ENCODE results near the gene C1QBP.
"Not testable (repeated sequence)": the region's sequence is repeated elsewhere in the genome, so short reads cannot be mapped to it uniquely, and the experiment has no call there.

The C1QBP gene, protein sequence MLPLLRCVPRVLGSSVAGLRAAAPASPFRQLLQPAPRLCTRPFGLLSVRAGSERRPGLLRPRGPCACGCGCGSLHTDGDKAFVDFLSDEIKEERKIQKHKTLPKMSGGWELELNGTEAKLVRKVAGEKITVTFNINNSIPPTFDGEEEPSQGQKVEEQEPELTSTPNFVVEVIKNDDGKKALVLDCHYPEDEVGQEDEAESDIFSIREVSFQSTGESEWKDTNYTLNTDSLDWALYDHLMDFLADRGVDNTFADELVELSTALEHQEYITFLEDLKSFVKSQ

DNA sequence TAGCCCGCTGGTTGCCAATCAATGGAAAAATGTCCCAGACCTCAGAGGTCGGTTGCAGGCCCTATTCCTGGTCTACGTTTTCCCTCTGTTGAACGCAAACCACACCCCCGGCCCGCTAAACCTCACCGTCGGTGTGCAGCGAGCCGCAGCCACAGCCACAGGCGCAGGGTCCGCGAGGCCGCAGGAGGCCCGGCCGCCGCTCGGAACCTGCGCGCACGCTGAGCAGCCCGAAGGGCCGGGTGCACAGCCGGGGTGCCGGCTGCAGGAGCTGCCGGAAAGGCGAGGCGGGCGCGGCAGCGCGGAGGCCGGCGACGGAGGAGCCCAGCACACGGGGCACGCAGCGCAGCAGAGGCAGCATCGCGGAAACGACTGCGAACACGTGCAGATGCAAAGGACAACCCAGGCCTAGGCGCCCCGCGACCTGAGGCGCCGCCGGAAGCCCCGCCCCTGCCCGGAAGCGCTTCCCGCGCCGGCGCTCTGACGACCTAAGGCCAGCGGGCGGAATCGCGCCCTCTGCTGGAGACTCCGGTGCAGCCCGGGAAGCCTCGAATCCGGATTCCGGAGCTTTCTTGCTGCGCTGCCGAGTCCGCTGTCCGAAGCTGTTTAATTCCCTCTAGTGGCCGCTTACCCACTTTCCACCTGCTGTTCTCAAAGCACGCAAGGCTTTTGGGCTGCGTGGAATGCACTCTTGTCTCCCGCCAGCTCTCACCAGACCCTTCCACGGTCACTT, at the start of gene C1QBP:
Gene C1QBP (minus strand): TSS at position 440 of the 730 bp plus-strand sequence. CDS start 82 bp downstream, at position 358.
- peak; percentile 95 for DNase-seq (ENCODE audit: low read depth)

DNA sequence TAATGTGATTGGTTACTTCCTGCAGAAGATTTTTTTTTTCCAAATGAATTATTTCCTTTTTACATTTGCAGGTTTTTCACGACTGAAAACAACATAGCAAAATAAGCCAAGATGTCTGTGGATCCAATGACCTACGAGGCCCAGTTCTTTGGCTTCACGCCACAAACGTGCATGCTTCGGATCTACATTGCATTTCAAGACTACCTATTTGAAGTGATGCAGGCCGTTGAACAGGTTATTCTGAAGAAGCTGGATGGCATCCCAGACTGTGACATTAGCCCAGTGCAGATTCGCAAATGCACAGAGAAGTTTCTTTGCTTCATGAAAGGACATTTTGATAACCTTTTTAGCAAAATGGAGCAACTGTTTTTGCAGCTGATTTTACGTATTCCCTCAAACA, 49.8 kb upstream of the C1QBP start:
- DNase-seq (ENCODE audit: low read depth): no peak

DNA sequence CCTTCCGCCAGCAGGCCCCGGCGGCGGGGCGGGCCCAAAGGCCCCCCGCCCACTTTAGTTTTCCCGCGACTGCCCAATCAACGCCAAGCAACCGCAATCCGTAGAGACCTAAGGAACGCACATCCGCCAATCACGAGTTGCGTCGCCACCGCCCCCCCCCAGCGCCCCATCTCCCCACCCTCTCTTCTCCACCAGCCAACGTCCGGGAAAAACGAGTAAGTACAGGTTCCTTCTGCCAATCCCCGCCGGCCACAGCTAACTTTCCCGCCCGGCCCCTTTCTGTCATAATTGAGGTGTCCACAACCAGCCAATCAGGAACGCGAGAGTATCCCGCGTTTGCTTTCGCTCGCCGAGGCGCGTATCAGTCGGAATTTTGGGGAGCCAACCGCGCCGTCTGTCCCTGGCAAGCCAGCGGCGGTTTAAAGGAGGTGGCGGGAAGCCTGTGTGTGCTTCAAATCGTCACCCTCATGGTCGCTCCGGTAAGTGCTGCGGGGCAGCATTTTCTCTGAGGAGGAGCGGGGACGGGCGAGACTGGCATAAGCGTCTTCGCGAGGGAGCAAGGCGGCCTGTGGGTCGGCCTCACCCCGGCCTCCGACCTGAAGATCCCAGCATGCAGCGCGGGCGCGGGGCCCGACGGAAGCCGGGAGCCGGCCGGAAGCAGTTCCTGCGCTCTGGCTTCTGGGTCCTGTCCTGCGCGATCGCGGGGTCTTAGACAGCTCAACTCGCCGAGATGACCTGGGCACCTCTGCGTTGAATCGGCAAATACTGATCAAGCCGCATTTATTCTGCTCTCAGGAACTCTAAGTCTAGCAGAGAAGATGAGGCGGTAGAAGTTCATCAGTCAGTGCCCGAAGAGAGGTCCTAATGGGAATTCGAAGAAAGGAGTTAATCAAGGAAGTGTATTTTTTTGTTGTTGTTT, 47.5 kb upstream of the C1QBP start, which contains the start of gene MIS12:
Gene MIS12 (plus strand): TSS at position 361 of the 919 bp plus-strand sequence. CDS start 2,297 bp downstream, outside the sequence.
- peak; percentile 100 for DNase-seq (ENCODE audit: low read depth)

DNA sequence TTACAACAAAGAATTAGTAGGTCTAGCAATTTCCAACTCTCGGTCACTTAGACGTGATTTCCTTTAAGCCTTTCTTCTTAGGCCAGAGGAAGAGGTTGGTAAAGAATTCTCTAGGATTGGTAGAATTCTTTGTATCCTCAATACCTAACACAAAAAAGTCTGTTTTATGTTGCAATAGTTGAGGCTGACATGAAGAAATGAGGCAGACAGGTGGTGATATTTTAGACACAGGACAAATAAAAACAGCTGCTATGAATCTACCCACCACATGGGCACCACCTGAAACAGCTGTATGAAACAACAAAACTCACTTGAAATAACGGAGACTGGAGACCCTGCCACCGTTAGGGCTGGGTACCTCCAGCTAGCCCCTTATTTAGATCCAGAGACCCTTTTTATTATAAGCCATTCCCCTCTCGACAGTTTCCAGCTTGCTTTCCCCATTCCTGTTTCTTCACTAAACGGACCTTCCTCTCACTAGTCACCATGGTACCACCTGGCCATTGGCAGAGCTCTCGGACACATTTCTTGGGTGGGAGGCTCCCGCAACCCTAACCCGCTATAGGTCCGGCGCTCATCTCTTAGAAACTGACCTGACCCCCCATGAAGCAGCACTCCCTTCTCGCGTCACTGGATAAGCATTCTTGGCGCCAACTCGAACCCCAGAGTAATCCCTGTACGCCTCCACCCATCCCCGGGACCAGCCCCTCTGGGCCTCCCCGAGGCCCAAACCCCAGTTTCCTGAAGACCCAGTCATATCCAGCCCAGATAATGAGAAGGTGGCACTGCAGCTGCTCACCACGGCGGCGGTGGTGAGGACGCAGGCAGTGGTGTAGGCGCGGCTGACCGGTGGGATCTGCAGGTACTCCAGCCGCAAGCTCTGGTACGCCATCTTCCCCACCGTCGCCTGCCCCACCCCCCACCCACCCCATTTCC, 46.6 kb upstream of the C1QBP start, which contains the start of gene DERL2:
Gene DERL2 (minus strand): TSS at position 909 of the 936 bp plus-strand sequence. CDS start 17 bp downstream, at position 892.
- peak; percentile 72 for DNase-seq (ENCODE audit: low read depth)

DNA sequence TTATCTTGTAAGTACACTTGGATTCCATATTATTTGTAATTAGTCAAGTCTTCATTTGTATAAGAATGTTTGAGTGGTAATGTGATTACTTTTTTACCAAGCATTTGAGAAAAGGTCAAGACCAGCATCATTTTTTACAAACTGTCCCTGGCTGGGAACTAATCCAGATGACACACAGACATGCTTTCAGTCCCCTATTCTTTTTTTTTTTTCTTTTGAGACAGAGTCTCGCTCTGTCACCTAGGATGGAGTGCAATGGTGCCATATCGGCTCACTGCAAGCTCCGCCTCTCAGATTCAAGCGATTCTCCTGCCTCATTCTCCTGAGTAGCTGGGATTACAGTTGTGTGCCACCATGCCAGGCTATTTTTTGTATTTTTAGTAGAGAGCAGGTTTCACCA, 42.5 kb upstream of the C1QBP start:
- DNase-seq (ENCODE audit: low read depth): no peak

DNA sequence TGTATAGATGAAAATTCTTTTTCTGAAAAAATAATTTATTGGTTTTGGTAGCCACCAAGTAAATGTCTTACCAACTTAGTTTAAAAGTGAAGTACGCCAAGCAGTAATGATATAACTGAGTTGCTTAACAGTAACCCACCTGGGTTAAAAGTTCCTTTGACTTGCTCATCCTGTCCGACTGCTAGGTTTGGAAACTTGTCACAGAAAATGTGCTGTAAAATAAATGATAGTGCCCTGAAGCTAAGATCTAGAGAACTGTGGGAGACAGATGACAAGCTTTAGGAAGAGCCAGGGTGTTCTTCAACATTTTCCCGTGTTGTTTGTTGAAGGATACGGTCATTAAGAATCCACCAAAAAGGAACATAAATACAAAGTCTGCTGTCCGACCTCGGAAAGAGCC, 42.0 kb upstream of the C1QBP start:
- no peak for DNase-seq (ENCODE audit: low read depth)

DNA sequence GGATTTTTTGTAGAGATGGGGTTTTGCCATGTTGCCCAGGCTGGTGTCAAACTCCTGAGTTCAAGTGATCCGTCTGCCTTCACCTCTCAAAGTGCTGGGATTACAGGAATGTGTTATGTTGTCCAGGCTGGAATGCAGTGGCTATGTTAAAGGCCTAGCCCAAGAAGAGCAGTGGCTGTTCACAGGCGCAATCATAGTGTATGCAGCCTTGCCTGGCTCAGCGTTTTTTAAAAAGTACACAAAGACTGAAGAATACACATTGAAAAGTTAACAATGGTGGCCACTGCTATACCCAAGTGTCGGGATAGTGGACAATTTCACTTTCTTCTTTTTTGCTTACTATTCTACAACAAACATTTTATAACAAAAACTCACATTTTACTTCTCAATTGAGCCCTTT, 40.0 kb upstream of the C1QBP start:
- no peak for DNase-seq (ENCODE audit: low read depth)

DNA sequence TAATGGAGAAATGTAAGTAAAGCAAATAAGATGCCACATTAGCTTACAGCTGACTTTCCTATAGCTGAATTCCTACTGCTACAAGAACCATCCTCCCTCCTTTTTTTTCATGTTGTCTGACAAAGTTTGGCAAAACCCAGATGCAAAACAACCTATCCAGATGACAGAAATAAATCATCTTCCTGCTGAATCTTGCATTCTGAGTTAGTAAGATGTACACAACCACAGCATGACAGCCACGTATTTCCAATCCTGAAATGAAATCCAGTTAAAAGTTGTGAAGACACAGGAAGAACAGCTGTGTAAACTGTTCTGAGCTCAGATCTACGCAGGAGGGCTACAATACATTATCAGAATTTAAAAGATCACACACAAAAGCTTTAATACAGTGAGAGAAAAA, 35.0 kb upstream of the C1QBP start:
- no peak for DNase-seq (ENCODE audit: low read depth)

DNA sequence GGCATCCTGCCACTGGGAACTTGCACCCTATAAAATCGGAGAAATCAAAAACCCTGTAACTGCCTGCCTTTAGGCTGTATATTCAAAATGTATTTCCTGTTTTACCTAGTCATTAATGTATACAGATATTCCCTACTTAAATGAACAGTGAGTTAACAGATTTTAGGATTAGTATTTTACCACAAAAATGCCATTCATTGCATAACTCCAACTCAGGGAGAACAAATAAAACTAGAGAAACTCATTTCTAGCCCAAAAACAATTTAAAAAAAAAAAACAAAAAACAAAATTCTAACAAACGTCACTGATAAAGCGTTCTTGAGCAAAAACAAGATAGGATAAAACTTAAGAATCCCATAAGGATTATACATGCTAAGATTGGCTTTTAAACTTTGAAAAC, 33.6 kb upstream of the C1QBP start:
- DNase-seq (ENCODE audit: low read depth): no peak

DNA sequence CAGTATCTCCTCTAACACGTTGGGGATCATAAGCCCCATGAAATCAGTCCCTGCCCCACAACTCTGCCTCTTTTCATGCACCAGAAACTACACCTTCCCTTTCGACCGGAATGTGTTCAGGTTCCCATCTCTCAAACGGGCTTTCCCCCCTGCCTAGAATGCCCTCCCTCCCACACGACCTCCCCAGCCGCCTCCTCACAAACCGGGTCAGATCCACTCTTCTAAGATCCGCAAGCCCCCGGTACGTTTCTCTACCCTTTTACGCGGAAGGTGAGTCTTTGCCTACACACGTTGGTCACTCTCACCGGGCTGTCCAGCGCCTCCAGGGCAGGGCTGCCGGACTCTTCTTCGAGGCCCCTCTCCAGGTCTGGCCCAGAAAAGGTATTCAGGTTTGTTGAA, 29.1 kb upstream of the C1QBP start:
- no peak for DNase-seq (ENCODE audit: low read depth)

DNA sequence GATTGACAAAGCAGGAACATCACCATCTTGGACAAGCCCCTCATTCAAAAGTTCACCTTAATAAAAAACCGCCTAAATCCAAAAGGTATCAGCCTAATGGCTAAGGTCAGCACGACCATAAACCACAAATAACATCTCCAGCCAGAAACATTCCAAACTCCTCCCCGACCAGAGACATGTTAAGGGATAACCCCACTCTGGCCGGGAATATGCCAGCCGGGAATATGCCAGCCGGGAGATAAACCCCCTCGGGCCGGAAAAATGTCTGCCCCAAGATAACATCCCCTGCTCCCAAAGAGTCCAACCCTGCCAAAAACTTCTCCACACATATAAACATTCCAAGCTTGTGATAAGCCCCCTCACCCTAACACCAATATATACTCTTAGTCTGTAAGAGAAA, 28.5 kb upstream of the C1QBP start:
- DNase-seq (ENCODE audit: low read depth): peak; percentile 25

DNA sequence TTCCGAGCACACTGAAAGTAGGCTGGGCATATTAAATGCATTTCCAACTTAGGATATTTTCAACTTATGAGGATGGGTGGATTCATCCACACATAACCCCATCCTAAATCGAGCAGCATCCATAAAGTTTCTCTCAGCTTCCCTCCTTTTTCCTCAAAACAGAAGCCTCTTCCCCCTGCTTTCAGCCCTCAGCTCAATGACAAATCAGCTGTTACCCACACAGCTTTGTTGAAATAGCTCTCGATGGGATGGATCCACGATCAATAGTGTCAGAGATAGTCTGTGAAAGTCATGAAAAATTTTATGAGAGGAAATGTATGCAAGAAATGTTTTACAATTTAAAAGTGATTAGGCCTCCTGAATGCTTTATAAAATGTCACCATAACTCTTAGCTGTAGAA, 27.3 kb upstream of the C1QBP start:
- no peak for DNase-seq (ENCODE audit: low read depth)

DNA sequence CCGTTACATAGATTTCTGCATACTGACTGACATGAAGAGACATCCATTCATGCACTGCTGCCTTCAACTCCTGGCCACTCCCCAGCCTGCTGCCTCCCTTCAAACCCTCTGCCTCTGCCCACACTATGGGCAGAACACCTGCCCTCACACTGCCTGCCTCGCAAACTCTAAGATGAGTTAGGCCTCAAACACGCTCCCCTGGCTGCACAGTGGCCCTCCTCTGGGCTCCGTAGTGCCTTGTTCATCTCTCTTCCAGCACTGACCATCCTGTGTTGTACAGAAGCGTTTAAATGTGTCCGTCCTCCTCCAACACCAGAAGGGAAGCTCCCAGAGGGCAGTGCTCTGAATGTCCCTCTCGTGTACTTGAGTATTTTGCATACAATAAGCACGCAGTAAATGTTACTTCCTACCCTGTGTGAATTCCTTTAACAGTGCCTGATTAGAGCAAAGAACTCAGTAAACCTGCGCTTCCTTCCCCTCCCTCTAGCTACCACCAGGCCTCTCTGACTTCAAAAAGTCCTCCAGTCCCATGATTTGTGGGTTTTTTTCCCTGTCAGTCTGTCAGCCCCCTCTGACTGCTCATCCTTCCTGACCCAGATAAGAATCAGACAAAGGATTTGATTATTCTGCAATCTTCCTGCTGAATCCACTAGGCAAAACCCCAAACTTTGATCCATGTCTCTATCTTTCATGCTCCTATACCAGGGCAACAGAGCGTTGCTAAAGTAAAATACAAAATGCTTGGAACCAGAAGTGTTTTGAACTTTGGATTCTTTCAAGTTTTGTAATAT, 26.0 kb upstream of the C1QBP start:
- no peak for DNase-seq (ENCODE audit: low read depth)

DNA sequence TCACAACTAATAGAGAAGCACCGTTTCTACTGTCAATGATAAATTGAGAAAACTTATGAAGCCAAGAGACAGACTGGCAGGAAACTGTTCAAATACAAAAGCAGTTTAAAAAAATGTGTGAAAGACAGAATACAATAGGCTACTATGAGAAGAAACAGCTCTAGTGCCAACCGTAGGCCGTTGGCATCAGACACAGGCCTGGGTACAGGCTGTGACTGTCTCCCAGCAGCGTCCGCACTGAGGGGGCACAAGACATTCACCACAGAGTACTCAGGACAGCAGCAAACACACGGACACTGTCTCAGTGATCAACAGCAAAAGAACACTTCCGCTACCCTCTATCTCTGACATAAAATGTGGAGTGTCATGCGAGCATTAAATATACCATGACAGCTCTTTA, 7.8 kb upstream of the C1QBP start:
- no peak for DNase-seq (ENCODE audit: low read depth)

DNA sequence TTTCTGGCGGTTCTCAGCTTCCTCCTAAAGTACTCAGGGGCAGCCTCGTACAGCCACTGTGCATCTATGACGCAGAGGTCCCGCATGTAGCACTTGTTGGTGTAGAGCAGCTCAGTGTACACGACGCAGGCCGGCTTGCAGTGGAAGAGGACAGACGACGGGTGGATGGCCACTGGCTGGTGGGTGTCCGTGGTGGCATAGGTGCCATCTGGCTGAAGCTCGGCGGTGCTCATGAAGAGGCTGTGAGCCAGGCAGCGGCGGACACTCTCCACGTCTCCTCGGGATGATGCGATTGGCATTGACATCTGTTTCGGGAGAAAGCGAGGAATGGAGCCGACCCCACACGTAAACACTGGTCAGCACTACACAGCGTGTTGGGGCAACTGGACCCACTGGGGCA, 5.3 kb upstream of the C1QBP start:
- no peak for DNase-seq (ENCODE audit: low read depth)

DNA sequence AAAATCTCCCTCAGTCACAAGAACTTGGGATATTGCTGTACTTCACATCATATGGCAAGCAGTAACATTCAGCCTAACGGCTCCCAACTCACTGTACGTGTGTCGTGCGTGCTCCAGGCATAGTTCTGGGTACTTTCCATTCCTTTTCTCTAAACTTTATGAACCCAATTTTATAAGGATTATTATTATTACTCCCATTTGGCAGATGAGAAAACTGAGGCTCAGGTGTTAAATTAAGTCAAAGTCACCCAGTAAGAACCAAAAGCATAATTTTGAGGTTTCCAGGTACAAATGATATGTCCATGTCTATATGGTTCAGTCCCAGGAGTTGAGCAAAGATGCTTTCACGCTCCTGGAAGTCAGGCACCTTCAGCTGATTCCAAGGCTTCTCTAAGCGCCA, 4.8 kb upstream of the C1QBP start:
- DNase-seq (ENCODE audit: low read depth): no peak

DNA sequence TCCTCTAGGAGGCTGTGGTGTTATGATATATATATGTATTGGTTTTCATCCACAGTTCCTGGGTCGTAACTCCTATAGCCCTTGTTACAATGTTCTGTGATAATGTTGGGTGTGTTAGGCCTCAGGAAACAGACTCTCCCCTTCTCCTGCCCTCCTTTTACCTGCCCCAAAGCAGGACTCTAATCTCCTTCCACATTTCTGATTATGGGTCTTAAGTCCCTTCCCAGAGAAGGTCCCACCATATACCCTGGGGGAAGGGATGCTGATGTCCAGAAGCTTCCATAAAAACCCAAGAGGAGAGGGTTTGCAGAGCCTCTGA, 450 bp upstream of the C1QBP start:
- no peak for DNase-seq (ENCODE audit: low read depth)

DNA sequence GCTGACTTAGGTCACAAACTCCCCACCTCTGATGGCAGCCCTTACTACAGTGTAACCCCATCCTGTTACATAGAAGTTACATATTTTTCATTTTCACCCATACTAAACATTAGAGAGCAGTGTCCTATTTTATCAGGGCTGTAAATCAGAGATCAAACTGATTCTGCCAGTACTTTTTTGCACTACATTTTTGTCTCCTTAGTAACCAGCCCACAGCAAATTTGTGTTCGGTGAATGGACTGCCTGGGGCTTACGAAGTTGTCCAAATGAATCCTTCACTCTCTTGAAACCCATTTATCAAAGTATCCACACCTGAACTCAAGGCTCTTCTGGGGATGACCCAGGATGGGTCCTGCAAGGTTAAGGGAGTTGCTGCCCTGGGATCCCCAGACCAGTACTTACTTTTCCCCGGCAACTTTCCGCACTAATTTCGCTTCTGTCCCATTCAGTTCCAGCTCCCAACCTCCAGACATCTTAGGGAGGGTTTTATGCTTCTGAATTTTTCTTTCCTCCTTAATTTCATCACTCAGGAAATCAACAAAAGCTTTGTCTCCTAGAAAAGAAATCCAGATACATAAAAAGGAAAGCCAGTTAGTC, 1.1 kb downstream of the C1QBP start:
- peak; percentile 89 for DNase-seq (ENCODE audit: low read depth)

DNA sequence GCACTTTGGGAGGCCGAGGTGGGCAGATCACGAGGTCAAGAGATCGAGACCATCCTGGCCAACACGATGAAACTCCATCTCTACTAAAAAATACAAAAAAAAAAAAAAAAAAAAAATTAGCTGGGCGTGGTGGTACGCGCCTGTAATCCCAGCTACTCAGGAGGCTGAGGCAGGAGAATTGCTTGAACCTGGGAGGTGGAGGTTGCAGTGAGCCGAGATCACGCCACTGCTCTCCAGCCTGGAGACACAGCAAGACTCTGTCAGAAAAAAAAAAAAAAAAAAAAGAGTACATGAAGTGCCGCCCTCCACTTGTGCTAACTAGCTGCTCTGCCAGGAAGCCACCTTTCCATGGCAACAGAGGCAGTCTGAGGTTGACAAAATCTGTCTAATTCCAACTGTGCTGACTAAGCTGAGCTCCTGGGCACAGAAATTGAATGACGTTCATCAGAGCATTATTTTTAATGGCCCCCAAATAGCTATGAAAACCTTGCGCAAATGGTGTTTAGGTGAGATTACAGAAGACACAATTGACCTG, 3.1 kb downstream of the C1QBP start:
- DNase-seq (ENCODE audit: low read depth): not testable (repeated sequence)

DNA sequence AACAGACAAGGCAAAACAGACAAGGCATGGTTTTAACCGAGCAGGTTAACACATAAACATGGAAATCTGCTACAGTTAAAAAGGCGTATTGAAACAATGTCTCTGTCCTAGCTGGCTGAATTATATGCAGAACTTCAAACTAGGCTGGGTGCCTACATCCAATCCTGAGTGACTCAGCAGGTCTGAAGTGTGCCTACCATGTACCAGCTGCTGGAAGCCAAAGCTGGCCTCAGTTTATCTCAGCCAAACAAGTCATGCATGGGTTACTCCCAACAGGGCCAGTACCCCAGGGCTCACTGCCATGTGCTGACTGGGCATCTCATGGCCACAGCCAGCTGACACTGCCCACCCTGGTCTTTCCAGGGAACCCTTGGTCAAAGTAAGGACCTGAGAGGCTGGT, 4.0 kb downstream of the C1QBP start:
- DNase-seq (ENCODE audit: low read depth): no peak
